A172 (cell line): ENCODE data around the gene MIER1. TPM values are rescaled to one million over a fixed set of nuclear protein-coding genes. Genes with fewer than 3 reads are reported as not detected.
"Not testable (repeated sequence)": the region's sequence is repeated elsewhere in the genome, so short reads cannot be mapped to it uniquely, and the experiment has no call there.

Source experiments
- DNase-seq: peaks from one replicate; pipeline ENCODE4 v3.0.0-alpha.2; 2015; ENCODE audit warnings: low spot score
- total RNA-seq: library from RNA; depleted of rRNA; stranded (reverse); fragments of >200 nt; shearing (Covaris generic); gene quantifications from 2 replicates; pipeline ENCODE4 v1.2.3, GENCODE V29; 2014; rRNA removed

Gene MIER1
- total RNA-seq = 36.1 and 41.1 TPM in 2 replicates

GRCh38 chr1:66924756-66925557 is at the start of gene MIER1, which contains the start of gene DNAI4:
MIER1 (plus strand) TSS chr1:66924990; CDS start chr1:66925029, 39 bp downstream.
DNAI4 (minus strand) TSS chr1:66924856; CDS start chr1:66924831, 25 bp downstream.
- DNase-seq = peak; percentile 96

- DNase-seq = no peak
Measured at GRCh38 chr1:66876664-66877063, 48.1 kb upstream of the MIER1 start.

- DNase-seq = no peak
Measured at GRCh38 chr1:66889030-66889429, 35.8 kb upstream of the MIER1 start.

- no peak for DNase-seq
Measured at GRCh38 chr1:66890621-66891020, 34.2 kb upstream of the MIER1 start.

- DNase-seq = no peak
Measured at GRCh38 chr1:66893712-66894111, 31.1 kb upstream of the MIER1 start.

- DNase-seq = not testable (repeated sequence)
Measured at GRCh38 chr1:66915203-66915602, 9.6 kb upstream of the MIER1 start.

- DNase-seq = no peak
Measured at GRCh38 chr1:66916320-66916719, 8.5 kb upstream of the MIER1 start.

GRCh38 chr1:66917476-66917875 is 7.3 kb upstream of the MIER1 start:
- no peak for DNase-seq

- no peak for DNase-seq
Measured at GRCh38 chr1:66919063-66919462, 5.7 kb upstream of the MIER1 start.

GRCh38 chr1:66919828-66920227 is 5.0 kb upstream of the MIER1 start:
- DNase-seq = no peak

- DNase-seq = no peak
Measured at GRCh38 chr1:66920543-66920942, 4.2 kb upstream of the MIER1 start.

- DNase-seq = no peak
Measured at GRCh38 chr1:66925558-66925910, 744 bp downstream of the MIER1 start.

GRCh38 chr1:66925944-66926343 is 1.2 kb downstream of the MIER1 start:
- DNase-seq = no peak

GRCh38 chr1:66927528-66927927 is 2.7 kb downstream of the MIER1 start:
- DNase-seq = no peak

GRCh38 chr1:66929146-66929688 is 4.4 kb downstream of the MIER1 start:
- no peak for DNase-seq

GRCh38 chr1:66929691-66929998 is 4.9 kb downstream of the MIER1 start:
- DNase-seq = no peak

GRCh38 chr1:66929999-66930822 is 5.4 kb downstream of the MIER1 start:
- DNase-seq = peak; percentile 79

GRCh38 chr1:66930823-66931174 is 6.0 kb downstream of the MIER1 start:
- no peak for DNase-seq

GRCh38 chr1:66931590-66931989 is 6.8 kb downstream of the MIER1 start:
- DNase-seq = no peak

- DNase-seq = no peak
Measured at GRCh38 chr1:66932291-66932690, 7.5 kb downstream of the MIER1 start.

- DNase-seq = no peak
Measured at GRCh38 chr1:66933887-66934700, 9.3 kb downstream of the MIER1 start.
